ENCODE data around the gene SMIM7.

DNA sequence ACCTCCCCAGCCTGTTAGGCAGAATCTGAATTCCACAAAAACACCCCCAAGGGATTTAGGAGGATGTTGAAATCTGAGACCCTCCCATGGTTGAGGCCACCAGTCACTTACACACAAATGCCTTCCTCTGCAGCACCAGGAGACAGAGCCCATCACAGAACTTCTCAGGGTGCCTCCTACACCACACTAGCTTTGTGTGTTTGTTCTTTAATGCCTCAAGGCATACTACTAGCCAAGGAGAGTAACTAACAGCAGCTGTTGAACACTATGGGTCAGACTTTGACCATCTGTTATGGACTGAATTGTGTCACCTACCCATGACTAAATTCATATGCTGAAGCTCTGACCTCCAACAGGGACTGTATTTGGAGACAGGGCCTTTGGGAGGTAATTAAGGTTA, 22.4 kb downstream of the SMIM7 start:
- TF ChIP-seq ZNF274 (CRISPR knock-in tag; IDR thresholded peaks at IDR 0.05) = no peak
- no peak for TF ChIP-seq POLR2A (IDR thresholded peaks at IDR 0.05; ENCODE audit: insufficient read depth in 1 of 2, low read depth in 2 of 2, low read length in 2 of 2)
- TF ChIP-seq SP2 (CRISPR knock-in tag; IDR thresholded peaks at IDR 0.05) = no peak
- no peak for TF ChIP-seq EZH2 (conservative IDR thresholded peaks at IDR 0.05; ENCODE audit: low read depth, low read length)
- TF ChIP-seq, protein P1, sequence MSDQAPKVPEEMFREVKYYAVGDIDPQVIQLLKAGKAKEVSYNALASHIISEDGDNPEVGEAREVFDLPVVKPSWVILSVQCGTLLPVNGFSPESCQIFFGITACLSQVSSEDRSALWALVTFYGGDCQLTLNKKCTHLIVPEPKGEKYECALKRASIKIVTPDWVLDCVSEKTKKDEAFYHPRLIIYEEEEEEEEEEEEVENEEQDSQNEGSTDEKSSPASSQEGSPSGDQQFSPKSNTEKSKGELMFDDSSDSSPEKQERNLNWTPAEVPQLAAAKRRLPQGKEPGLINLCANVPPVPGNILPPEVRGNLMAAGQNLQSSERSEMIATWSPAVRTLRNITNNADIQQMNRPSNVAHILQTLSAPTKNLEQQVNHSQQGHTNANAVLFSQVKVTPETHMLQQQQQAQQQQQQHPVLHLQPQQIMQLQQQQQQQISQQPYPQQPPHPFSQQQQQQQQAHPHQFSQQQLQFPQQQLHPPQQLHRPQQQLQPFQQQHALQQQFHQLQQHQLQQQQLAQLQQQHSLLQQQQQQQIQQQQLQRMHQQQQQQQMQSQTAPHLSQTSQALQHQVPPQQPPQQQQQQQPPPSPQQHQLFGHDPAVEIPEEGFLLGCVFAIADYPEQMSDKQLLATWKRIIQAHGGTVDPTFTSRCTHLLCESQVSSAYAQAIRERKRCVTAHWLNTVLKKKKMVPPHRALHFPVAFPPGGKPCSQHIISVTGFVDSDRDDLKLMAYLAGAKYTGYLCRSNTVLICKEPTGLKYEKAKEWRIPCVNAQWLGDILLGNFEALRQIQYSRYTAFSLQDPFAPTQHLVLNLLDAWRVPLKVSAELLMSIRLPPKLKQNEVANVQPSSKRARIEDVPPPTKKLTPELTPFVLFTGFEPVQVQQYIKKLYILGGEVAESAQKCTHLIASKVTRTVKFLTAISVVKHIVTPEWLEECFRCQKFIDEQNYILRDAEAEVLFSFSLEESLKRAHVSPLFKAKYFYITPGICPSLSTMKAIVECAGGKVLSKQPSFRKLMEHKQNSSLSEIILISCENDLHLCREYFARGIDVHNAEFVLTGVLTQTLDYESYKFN (CRISPR knock-in tag; conservative IDR thresholded peaks at IDR 0.05) = no peak
- no peak for TF ChIP-seq ZNF354B (CRISPR knock-in tag; IDR thresholded peaks at IDR 0.05)
- TF ChIP-seq, protein P2, sequence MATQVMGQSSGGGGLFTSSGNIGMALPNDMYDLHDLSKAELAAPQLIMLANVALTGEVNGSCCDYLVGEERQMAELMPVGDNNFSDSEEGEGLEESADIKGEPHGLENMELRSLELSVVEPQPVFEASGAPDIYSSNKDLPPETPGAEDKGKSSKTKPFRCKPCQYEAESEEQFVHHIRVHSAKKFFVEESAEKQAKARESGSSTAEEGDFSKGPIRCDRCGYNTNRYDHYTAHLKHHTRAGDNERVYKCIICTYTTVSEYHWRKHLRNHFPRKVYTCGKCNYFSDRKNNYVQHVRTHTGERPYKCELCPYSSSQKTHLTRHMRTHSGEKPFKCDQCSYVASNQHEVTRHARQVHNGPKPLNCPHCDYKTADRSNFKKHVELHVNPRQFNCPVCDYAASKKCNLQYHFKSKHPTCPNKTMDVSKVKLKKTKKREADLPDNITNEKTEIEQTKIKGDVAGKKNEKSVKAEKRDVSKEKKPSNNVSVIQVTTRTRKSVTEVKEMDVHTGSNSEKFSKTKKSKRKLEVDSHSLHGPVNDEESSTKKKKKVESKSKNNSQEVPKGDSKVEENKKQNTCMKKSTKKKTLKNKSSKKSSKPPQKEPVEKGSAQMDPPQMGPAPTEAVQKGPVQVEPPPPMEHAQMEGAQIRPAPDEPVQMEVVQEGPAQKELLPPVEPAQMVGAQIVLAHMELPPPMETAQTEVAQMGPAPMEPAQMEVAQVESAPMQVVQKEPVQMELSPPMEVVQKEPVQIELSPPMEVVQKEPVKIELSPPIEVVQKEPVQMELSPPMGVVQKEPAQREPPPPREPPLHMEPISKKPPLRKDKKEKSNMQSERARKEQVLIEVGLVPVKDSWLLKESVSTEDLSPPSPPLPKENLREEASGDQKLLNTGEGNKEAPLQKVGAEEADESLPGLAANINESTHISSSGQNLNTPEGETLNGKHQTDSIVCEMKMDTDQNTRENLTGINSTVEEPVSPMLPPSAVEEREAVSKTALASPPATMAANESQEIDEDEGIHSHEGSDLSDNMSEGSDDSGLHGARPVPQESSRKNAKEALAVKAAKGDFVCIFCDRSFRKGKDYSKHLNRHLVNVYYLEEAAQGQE (IDR thresholded peaks at IDR 0.05; ENCODE audit: borderline replicate concordance in 1 of 2, low read depth in 1 of 2, low read length in 2 of 2) = no peak
- TF ChIP-seq GABPA (IDR thresholded peaks at IDR 0.05; ENCODE audit: low read depth, low read length) = no peak
- no peak for TF ChIP-seq GABPA (CRISPR knock-in tag; IDR thresholded peaks at IDR 0.05; ENCODE audit: low read depth)
